Lung (tissue), 12 donors: ENCODE results near the gene ASCC3. TPM values are rescaled to one million over a fixed set of nuclear protein-coding genes. Genes with fewer than 3 reads are reported as not detected.

Source experiments
- ATAC-seq: fragments of 200-7000 bp; cut with Tn5 transposase; one replicate; pipeline ENCODE4 v1.9.1; 2020; ENCODE audit warnings: moderate number of reproducible peaks; ENCODE audit not compliant: insufficient read depth, low FRiP score
- DNase-seq, 3 donors: peaks; one replicate each; pipeline ENCODE4 v3.0.0-alpha.2; 2013 to 2017
- H3K27ac ChIP-seq, 2 donors: one replicate each; pipeline ENCODE4 v1.5.1; 2013; ENCODE audit warnings: mild to moderate bottlenecking in 2 of 2, moderate library complexity in 2 of 2, control low read depth in 1 of 2, inconsistent platforms in 1 of 2, low read depth in 1 of 2, low read length in 1 of 2
- H3K27me3 ChIP-seq, 3 donors: one replicate each; pipeline ENCODE4 v1.5.1; 2013; ENCODE audit warnings: low read length in 2 of 3; ENCODE audit not compliant: control insufficient read depth in 3 of 3, insufficient read depth in 3 of 3
- H3K36me3 ChIP-seq, 4 donors: one replicate each; pipeline ENCODE4 v1.5.1; 2013; ENCODE audit warnings: low read length in 4 of 4, mild to moderate bottlenecking in 1 of 4, moderate library complexity in 1 of 4; ENCODE audit not compliant: control insufficient read depth in 4 of 4, insufficient read depth in 4 of 4
- H3K4me1 ChIP-seq, 5 donors: one replicate each; pipeline ENCODE4 v1.5.1; 2013; ENCODE audit warnings: low read length in 5 of 5, mild to moderate bottlenecking in 2 of 5, moderate library complexity in 1 of 5; ENCODE audit not compliant: control insufficient read depth in 5 of 5, insufficient read depth in 5 of 5
- H3K4me3 ChIP-seq: one replicate; pipeline ENCODE4 v1.5.1; 2013; ENCODE audit warnings: mild to moderate bottlenecking, control low read depth, moderate library complexity
- H3K9ac ChIP-seq, 2 donors: one replicate each; pipeline ENCODE4 v1.5.1; 2013; ENCODE audit warnings: low read length in 2 of 2, control low read depth in 1 of 2; ENCODE audit not compliant: insufficient read depth in 1 of 2
- H3K9me3 ChIP-seq, 4 donors: one replicate each; pipeline ENCODE4 v1.5.1; 2013; ENCODE audit warnings: low read length in 3 of 4, mild to moderate bottlenecking in 1 of 4, moderate library complexity in 1 of 4; ENCODE audit not compliant: control insufficient read depth in 4 of 4, insufficient read depth in 3 of 4
- WGBS, 2 donors: extraction: QIAGEN DNeasy Blood & Tissue Kit; methylation state at CpG; one replicate each; pipeline ENCODE4 v1.1.7; 2013; 5-methylcytosine and 5-hydroxymethylcytosine counted together
- polyA plus RNA-seq, 2 donors: library from polyadenylated mRNA; stranded (reverse); fragments of 200-250 nt; gene quantifications; one replicate each; pipeline ENCODE4 v1.2.1, GENCODE V29; 2013
- total RNA-seq, 2 donors: library from RNA; depleted of rRNA in 1 of 2; stranded (reverse); fragments of >200 nt in 1 of 2; gene quantifications; one replicate each; pipeline ENCODE4 v1.2.1, GENCODE V29; 2014 to 2021
- TF ChIP-seq, protein P1 (sequence below): IDR thresholded peaks from 2 replicates; pipeline ENCODE4 v1.5.1; 2012; ENCODE audit warnings: mild to moderate bottlenecking; ENCODE audit errors: control extremely low read depth, extremely low read depth
- donor health status: control.
- donor health status: control.
- donor health status: Bipolar disorder and iron deficiency.
- donor health status: healthy.
- donor health status: DM: yes; HTN: yes; CAD: no.

Gene ASCC3
- total and polyA plus RNA-seq, 4 donors: 5.3 to 49.2 (median 22.0) TPM

DNA sequence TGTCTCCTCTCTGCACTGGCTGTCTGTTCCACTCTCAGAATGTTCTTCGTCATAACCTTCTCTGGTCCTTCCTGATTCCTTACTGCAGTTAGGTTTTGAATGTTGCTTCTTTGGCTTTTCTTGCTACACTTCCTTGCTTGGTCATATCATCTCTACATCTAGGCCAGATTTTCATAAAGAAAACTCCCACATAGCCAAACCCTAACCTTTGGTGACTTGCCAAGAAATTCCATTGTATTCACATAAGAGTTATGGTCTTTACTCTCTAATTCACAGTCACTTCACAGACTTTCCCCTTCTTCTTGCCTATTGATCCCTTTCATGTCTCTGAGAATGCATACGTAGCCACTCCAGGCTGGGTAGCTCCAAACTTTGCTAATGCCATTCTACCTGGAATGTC, 374.5 kb downstream of the ASCC3 start:
- DNase-seq (no peak), ATAC-seq (no peak)
- H3K9ac ChIP-seq: no peak overlapping the region
- WGBS, 2 donors: 95 to 96% methylated on average over 2 of the region's 2 CpGs
- TF ChIP-seq, protein P1, sequence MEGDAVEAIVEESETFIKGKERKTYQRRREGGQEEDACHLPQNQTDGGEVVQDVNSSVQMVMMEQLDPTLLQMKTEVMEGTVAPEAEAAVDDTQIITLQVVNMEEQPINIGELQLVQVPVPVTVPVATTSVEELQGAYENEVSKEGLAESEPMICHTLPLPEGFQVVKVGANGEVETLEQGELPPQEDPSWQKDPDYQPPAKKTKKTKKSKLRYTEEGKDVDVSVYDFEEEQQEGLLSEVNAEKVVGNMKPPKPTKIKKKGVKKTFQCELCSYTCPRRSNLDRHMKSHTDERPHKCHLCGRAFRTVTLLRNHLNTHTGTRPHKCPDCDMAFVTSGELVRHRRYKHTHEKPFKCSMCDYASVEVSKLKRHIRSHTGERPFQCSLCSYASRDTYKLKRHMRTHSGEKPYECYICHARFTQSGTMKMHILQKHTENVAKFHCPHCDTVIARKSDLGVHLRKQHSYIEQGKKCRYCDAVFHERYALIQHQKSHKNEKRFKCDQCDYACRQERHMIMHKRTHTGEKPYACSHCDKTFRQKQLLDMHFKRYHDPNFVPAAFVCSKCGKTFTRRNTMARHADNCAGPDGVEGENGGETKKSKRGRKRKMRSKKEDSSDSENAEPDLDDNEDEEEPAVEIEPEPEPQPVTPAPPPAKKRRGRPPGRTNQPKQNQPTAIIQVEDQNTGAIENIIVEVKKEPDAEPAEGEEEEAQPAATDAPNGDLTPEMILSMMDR: no peak
- no peak overlapping the region for H3K27ac ChIP-seq
- H3K36me3 ChIP-seq: peaks cover 0 to 15% (median 9%) of the 10 kb centered on the region in 4 donors
- no peaks in the 10 kb centered on the region for H3K27me3 ChIP-seq
- no peaks in the 10 kb centered on the region for H3K4me1 ChIP-seq
- no peak overlapping the region for H3K4me3 ChIP-seq
- no peaks in the 10 kb centered on the region for H3K9me3 ChIP-seq

DNA sequence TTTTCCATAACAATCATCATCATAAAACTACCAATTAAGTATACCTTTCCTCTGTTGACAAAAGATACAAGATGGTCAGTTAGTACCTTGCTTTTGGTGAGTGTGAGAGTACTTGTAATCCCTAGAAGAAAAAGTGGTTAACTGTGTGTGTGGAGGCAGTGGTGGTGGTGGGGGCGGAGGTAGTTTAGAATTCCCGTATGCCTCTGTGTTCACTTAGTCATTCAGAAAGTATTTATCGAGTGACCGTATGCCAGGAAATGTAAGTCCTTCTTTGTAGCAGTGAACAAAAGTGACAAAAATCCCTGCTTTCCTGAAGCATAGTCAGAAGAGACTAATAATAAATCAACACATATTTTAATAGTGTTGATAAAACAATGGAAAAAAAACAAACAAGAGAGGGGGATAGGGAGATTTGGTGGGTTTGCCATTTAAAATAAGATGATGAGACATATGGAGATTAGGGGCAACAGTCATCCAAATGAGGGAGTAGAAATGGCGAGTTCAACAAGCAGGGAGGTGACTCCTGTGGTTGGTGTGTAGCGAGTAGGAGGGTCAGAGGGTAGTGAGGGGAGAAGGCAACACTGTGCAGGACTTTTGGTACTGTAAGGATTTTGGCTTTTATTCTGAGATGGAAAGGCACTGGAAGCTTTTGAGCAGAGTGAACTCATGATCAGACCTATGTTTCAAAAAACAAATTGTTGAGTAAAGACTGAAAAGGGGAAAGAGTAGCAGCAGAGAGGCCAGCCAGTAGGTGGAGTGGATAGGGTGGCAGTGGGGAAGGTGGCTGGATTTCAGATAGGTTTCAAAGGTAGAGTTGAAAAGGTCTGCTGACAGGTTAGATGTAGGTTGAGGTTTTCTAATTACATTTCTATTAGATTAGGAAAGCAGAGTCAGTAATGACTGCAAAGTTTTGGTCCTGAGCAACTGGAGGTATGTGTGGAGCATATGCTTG, 376.1 kb downstream of the ASCC3 start:
- no peak overlapping the region for H3K27ac ChIP-seq
- peaks cover 0 to 8% (median 5%) of the 10 kb centered on the region in 4 donors for H3K36me3 ChIP-seq
- no peak overlapping the region for H3K9ac ChIP-seq
- H3K9me3 ChIP-seq: no peaks in the 10 kb centered on the region
- no peaks in the 10 kb centered on the region for H3K4me1 ChIP-seq
- no peak for DNase-seq
- whole genome bisulfite sequencing, 2 donors: 66 to 77% methylated on average over 6 of the region's 6 CpGs
- TF ChIP-seq, protein P1: no peak
- no peaks in the 10 kb centered on the region for H3K27me3 ChIP-seq
- no peak overlapping the region for H3K4me3 ChIP-seq
- no peak for ATAC-seq

DNA sequence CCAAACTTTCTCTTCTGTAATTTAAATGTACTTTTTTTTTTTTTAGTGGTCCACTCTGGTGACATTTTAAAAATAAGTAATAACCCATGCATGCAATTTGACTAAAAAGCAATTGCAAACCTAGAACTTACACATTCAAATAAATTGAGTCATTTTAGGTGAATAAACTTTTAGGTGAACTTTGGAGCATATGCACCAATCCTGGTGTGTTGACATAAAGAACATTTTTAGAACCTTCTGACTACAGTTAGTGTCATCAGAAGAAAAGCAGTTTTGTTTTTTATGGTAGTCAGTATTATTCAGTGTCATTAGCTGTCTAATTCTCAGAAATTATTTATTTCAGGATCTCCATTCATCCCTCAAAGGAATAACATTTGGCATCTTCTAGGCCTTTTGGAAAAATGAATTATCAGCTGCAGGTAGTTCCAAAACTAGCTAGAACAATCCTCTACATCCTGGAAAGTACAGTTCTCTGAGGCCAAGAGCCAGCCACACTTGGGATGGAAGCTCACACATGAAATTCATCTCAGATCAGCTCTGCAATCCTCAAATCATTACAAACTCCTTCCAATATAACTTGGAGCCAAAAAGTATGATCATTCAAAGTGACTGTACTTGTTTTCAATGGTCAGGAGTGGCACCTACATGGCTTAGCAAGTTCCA, 378.0 kb downstream of the ASCC3 start:
- Histone ChIP-seq H3K4me1 (no peaks in the 10 kb centered on the region), H3K9me3 (no peaks in the 10 kb centered on the region), H3K27me3 (no peaks in the 10 kb centered on the region), H3K27ac (no peak overlapping the region), H3K36me3 (no peaks in the 10 kb centered on the region), H3K4me3 (no peak overlapping the region), H3K9ac (no peak overlapping the region)
- no peak for ATAC-seq
- TF ChIP-seq, protein P1: no peak
- no peak for DNase-seq
